ENCODE data around the gene TBCB.
"Not testable (repeated sequence)": the region's sequence is repeated elsewhere in the genome, so short reads cannot be mapped to it uniquely, and the experiment has no call there.

Gene TBCB

GRCh38 chr19:36101550-36102327 lies 13.5 kb upstream of the TBCB start:
- DNase-seq (ENCODE audit: low read depth in 2 of 2) = no peak

- DNase-seq (ENCODE audit: low read depth in 2 of 2) = no peak
Measured at GRCh38 chr19:36103040-36103626, 12.1 kb upstream of the TBCB start.

GRCh38 chr19:36103842-36104552 lies 11.3 kb upstream of the TBCB start:
- no peak for DNase-seq (ENCODE audit: low read depth in 2 of 2)

GRCh38 chr19:36106441-36106840 lies 8.8 kb upstream of the TBCB start:
- no peak for DNase-seq (ENCODE audit: low read depth in 2 of 2)

- no peak for DNase-seq (ENCODE audit: low read depth in 2 of 2)
Measured at GRCh38 chr19:36106991-36107390, 8.3 kb upstream of the TBCB start.

GRCh38 chr19:36108684-36109083 lies 6.6 kb upstream of the TBCB start:
- no peak for DNase-seq (ENCODE audit: low read depth in 2 of 2)

GRCh38 chr19:36110487-36111199 lies 4.6 kb upstream of the TBCB start, which contains the start of gene OVOL3:
Gene OVOL3 (plus strand): TSS chr19:36111143. CDS start chr19:36111203, 60 bp downstream.
- no peak for DNase-seq (ENCODE audit: low read depth in 2 of 2)

- no peak for DNase-seq (ENCODE audit: low read depth in 2 of 2)
Measured at GRCh38 chr19:36111200-36111539, 4.1 kb upstream of the TBCB start.

- DNase-seq (ENCODE audit: low read depth in 2 of 2) = no peak
Measured at GRCh38 chr19:36112678-36113077, 2.6 kb upstream of the TBCB start.

GRCh38 chr19:36113425-36113824 lies 1.8 kb upstream of the TBCB start:
- no peak for DNase-seq (ENCODE audit: low read depth in 2 of 2)

- peak in 1 of 2 donors; percentile 4 for DNase-seq (ENCODE audit: low read depth in 2 of 2)
Measured at GRCh38 chr19:36113894-36114720, 1.2 kb upstream of the TBCB start.

- peak; percentile 98 to 99 for DNase-seq (ENCODE audit: low read depth in 2 of 2)
Measured at GRCh38 chr19:36114721-36115452, 381 bp upstream of the TBCB start, which contains the start of gene POLR2I. Gene POLR2I (minus strand): TSS chr19:36114875. CDS start chr19:36114856, 19 bp downstream.

GRCh38 chr19:36116344-36116637 lies 1.0 kb downstream of the TBCB start:
- DNase-seq (ENCODE audit: low read depth in 2 of 2) = no peak

- no peak for DNase-seq (ENCODE audit: low read depth in 2 of 2)
Measured at GRCh38 chr19:36120092-36120983, 5.1 kb downstream of the TBCB start.

- no peak for DNase-seq (ENCODE audit: low read depth in 2 of 2)
Measured at GRCh38 chr19:36120984-36121358, 5.7 kb downstream of the TBCB start.

- DNase-seq (ENCODE audit: low read depth in 2 of 2) = no peak
Measured at GRCh38 chr19:36121486-36122124, 6.3 kb downstream of the TBCB start.

GRCh38 chr19:36125557-36125956 lies 10.3 kb downstream of the TBCB start:
- no peak for DNase-seq (ENCODE audit: low read depth in 2 of 2)

- DNase-seq (ENCODE audit: low read depth in 2 of 2) = no peak
Measured at GRCh38 chr19:36128392-36128736, 13.1 kb downstream of the TBCB start.

GRCh38 chr19:36131221-36131620 lies 16.0 kb downstream of the TBCB start:
- not testable (repeated sequence) for DNase-seq (ENCODE audit: low read depth in 2 of 2)

All from stimulated activated CD8-positive, alpha-beta memory T cell treated with anti-CD3 and anti-CD28 coated beads, Interleukin-7, amount 100 ng/mL, for 4 hours (primary cell).